ENCODE data around the gene TMX2.

The TMX2 gene

GRCh38 chr11:57764972-57765371, 52.6 kb downstream of the TMX2 start:
- DNase-seq (ENCODE audit: low read depth): no peak

DNA sequence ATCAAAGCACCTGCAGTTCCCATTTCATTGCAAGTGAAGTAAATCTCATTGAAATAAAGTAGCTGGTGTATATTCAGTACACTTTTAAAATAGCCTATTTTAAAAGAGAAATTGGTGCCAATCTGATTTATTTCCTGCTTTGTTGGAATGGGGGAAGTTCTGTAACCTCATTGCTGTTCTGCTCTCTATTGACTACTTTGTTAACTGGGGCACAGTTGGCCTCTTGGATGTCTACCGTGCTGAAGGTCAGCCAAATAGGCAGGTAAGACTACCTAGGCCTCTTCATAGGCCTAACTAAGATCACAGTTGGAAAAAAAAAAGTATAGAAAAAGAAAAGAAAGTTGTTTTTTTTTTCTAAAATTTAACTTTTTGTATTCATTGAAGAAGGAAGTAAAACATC, 58.4 kb downstream of the TMX2 start:
- no peak for DNase-seq (ENCODE audit: low read depth)

DNA sequence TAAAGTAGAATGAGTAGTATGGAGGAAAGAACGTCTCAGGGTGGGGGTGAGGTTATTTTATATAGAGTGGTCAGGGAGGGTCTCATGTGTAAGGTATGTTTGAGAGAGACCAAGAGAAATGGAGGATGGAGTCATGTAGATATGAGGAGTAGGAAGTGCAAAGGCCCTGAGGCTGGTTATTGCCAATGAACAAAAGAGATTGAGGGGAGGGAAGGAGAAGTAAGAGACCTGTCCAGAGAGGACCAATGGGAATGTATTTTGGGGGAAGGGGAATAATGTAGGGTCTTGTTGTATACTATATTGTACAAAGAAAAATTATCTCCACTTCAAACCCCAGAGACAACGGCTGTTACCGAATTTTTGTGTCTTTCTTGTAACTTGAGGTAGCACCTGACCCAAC, 59.0 kb downstream of the TMX2 start:
- DNase-seq (ENCODE audit: low read depth): no peak

- no peak for DNase-seq (ENCODE audit: low read depth)
Observed at GRCh38 chr11:57772562-57772961, 60.2 kb downstream of the TMX2 start.

- no peak for DNase-seq (ENCODE audit: low read depth)
Observed at GRCh38 chr11:57773026-57773598, 60.7 kb downstream of the TMX2 start.

DNA sequence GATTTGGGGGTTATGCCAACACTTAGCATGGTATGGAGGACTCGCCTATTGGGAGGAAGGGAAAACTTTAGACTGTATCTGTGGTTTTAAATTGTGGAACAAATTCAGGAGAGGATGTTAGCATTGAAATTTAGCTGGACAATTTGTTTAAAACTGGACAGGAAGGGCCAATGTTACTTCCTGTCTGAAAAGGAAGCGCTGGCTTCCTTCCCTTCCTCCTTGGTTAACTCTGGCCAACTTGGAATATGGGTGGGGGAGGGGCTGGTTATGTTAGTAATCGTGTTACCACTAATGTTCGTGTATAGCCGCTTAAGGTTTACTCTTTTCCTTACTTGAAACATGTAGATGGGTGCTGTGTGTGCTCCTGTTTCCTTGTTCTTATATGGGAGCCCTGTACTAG, 63.1 kb downstream of the TMX2 start:
- DNase-seq (ENCODE audit: low read depth): no peak

- no peak for DNase-seq (ENCODE audit: low read depth)
Observed at GRCh38 chr11:57776031-57776521, 63.7 kb downstream of the TMX2 start.

DNA sequence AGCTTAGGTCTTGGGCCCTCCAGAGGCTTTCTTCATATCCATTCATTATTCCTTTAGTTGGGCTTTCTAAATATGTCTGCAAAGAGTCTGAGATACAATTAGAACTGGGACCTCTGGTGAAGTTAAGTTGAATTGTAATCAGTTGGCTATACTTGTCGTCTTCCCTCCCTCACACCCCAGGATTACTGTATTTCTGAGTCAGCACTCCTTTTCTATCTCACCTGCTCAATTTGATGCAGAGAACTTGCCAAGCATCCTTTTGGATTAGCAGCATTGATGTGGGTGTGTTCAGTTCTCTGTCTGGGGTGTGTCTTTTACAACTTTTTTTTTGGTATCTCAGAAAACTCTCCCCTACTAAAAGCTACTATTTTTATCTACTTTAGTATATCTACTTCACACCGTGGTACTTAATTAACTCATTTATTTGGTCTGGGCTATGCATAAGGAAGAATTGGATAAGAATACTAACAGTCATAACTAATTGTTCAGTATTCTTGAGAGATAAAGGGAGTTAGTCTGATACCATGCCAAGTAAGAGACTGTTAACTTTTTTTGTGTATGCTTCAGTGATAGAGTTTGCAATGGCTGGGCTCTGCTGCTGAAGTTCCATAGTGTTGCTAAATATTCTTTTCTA, 64.3 kb downstream of the TMX2 start:
- no peak for DNase-seq (ENCODE audit: low read depth)

DNA sequence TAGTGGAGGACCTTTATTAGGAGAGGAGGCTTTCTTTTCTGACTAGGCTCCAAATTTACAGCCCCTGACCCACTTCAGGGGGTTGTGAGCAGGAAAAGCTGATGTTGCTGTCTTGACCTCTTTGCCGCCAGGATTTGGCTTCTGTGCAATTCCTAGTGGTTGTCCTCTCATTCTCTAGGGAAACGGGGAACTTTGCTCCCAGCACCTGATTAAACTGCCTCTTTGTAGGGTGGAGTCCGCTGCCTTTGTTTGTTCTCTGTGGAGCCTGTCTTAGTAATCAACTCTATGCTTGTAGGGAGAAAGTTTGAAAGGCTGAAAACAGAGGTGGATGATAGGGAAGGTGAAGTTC, 65.5 kb downstream of the TMX2 start:
- DNase-seq (ENCODE audit: low read depth): no peak

- DNase-seq (ENCODE audit: low read depth): no peak
Observed at GRCh38 chr11:57778318-57779037, 66.1 kb downstream of the TMX2 start.

DNA sequence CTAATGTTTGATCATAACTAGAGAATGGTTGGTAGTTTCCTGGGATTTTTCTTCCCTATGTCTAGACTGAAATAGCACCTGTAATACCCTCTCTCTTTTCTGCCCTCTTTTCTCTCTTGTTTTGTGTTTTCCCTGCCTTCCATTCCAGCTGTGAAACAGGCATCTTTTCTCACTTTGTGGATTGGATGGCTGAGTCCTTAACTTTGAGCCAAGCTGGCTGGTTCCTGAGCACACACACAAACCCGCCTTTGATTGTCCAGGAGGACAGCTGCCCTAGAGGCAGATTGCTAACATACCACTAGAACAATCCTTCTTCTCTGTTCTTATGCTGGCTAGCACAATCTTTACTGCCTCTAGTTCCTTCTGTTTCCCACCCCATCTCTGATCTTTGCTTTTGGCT, 66.9 kb downstream of the TMX2 start:
- DNase-seq (ENCODE audit: low read depth): no peak

DNA sequence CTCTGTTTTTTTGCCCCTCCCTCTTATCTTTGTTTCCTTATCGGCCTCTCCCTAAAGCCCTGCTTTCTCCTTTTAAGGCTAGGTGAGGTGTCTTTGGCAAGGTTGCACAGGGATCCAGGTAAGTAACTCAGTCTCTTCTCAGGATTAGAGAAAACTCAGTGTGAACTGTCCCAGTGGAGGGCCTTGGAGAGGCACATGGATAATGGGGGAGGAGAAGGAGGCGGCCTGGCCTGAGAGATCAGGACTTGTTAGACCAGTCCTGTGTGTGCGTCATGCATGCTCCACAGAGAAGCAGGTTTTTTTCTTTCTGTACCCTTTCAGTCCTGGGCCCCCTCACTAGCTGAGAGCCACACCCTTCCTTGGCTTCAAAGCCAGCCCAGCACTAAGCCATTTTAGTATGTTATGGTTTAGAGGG, 69.1 kb downstream of the TMX2 start:
- no peak for DNase-seq (ENCODE audit: low read depth)

DNA sequence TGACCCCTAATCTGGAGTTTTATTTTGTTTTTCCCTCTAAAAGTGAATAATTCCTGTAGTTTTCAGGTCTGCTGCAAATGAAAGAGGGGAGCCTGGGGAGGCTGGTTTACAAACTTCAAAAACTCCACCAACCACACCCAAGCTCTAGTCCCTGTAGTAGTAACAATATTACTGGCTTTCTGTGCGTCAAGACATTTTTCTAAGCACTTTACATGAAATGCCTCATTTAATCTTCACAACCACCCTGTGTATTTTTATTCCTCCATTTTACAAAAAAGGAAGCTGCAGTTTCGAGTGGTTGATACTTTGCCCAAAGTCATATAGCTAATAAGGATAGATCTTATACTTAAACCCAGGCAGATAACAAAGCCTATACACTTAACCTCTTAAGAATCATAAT, 72.7 kb downstream of the TMX2 start:
- no peak for DNase-seq (ENCODE audit: low read depth)

- DNase-seq (ENCODE audit: low read depth): no peak
Observed at GRCh38 chr11:57786436-57786835, 74.0 kb downstream of the TMX2 start.

- no peak for DNase-seq (ENCODE audit: low read depth)
Observed at GRCh38 chr11:57787006-57787604, 74.7 kb downstream of the TMX2 start.

DNA sequence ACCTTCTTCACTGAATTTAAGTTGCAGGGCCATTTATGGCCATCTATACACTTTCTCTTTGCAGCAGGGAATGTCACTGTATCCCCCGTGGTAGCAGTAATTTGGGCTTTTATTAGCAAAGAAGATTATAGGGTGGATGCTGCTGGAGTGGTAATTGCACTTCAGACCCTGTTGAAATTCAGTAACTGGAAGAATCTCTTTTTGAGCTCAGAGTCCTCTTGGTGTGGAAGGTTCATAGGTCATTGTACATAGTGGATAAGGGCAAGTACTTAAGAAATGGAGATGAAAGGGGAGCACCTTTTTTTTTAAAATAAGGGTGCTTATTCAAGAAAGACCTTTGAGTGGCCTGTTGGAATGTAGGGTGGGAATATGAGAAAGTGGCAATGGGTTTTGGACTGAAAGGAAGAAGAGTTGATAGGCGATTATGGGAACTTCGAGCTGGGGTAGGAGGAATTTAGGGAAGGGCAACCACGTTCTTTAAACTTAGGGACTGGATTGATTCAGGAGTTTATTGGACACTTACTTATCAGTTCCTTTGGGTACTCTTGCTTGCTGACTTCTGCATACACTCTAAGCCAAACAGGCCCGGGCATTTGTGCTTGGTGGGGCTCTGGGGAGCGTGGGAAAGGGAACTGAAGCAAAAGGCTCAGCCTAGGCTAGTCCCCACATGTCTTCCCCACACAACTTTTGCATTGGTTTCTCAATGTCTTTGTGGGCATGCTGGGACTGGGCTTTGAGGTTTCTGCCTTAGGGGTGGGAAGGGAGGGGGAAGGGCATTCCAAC, 75.7 kb downstream of the TMX2 start:
- DNase-seq (ENCODE audit: low read depth): no peak

DNA sequence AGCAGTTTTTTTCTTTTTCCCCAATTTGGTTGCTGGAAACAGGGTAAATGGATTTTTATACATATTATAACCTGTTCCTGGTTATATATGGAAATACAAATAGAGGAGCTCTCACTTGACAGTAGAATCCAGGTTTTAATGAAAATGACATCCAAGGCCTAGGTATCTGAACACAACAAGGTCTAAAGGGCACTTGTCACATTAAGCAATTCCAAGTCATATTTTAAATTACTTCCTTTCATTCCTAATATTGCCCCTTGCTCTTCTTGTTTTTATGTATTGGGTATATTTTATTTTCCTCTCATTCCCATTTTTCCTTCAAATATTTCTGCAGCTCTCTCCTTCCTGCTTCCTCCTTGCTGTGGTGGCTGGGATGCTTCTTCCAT, 76.3 kb downstream of the TMX2 start:
- DNase-seq (ENCODE audit: low read depth): no peak

All from T follicular helper cell (primary cell).